HCT116 (cell line): ENCODE data around the gene TULP4. TPM values are rescaled to one million over a fixed set of nuclear protein-coding genes. Genes with fewer than 3 reads are reported as not detected.
"Not testable (repeated sequence)": the region's sequence is repeated elsewhere in the genome, so short reads cannot be mapped to it uniquely, and the experiment has no call there.

Experiments
- ATAC-seq: fragments of 200-7000 bp; cut with Tn5 transposase; 2 replicates; pipeline ENCODE4 v1.9.1; 2020; ENCODE audit warnings: mild to moderate bottlenecking, moderate library complexity
- BruUV-seq: library from RNA; stranded (reverse); fragments of 400-500 nt; replicated peaks from 2 replicates; lab custom pipeline; 2021; lab: Mats Ljungman, UMichigan
- CTCF ChIA-PET: fragments of 300-600 bp; sonication (Branson Sonifier 250); formaldehyde crosslinking; loops from one replicate; lab custom pipeline; 2021; ENCODE audit warnings: antibody characterized with exemption; lab: Charles Lee
- POLR2A ChIA-PET: fragments of 300-600, 350-600 bp; sonication (Branson Sonifier 250); formaldehyde crosslinking; loops from one replicate; lab custom pipeline; 2021; ENCODE audit warnings: antibody characterized with exemption; lab: Charles Lee
- RAD21 ChIA-PET, 2 experiments: fragments of 300-600 bp; sonication (Branson Sonifier 250); formaldehyde crosslinking; loops; one replicate each; lab custom pipeline; 2023; ENCODE audit warnings: low total read pairs in 2 of 2; ENCODE audit not compliant: uncharacterized antibody in 2 of 2, unreplicated experiment in 2 of 2, low non-redundant PET in 1 of 2; lab: Charles Lee
- DNase-seq: peaks from one replicate; pipeline ENCODE4 v3.0.0-alpha.2; 2010; ENCODE audit warnings: low read depth, low spot score
- H2AFZ ChIP-seq: fragments of 200-600 bp; shearing (Covaris generic), sonication (generic); 2 replicates; pipeline ENCODE4 v1.6.1; 2017; ENCODE audit warnings: low read depth, mixed run types, mixed read lengths, antibody characterized with exemption, low read length; ENCODE audit not compliant: poor library complexity, severe bottlenecking
- H3K27ac ChIP-seq: 2 replicates; pipeline ENCODE4 v1.5.1; 2012; ENCODE audit warnings: low read depth, low read length
- H3K27me3 ChIP-seq: fragments of 200-600 bp; sonication (generic); 2 replicates; pipeline ENCODE4 v1.6.1; 2016; ENCODE audit warnings: mixed run types, low read length, mixed read lengths; ENCODE audit not compliant: insufficient read depth
- H3K36me3 ChIP-seq, 2 experiments: fragments of 200-500 bp in 1 of 2; fragments of 200-600 bp in 1 of 2; sonication (Bioruptor generic) in 1 of 2; sonication (generic) in 1 of 2; 2 replicates each; pipeline versions ENCODE4 v1.5.1 to v1.6.1; 2014 to 2016; ENCODE audit warnings: low read length in 2 of 2, inconsistent platforms in 1 of 2, mixed read lengths in 1 of 2, mixed run types in 1 of 2; ENCODE audit not compliant: insufficient read depth in 2 of 2, control insufficient read depth in 1 of 2
- H3K4me1 ChIP-seq, 2 experiments: fragments of 200-600 bp in 1 of 2; sonication (generic) in 1 of 2; 2 replicates each; pipeline versions ENCODE4 v1.5.1 to v1.6.1; 2012 to 2017; ENCODE audit warnings: low read length in 2 of 2, inconsistent platforms in 1 of 2, mild to moderate bottlenecking in 1 of 2, mixed read lengths in 1 of 2, mixed run types in 1 of 2, moderate library complexity in 1 of 2; ENCODE audit not compliant: insufficient read depth in 2 of 2, control insufficient read depth in 1 of 2
- H3K4me2 ChIP-seq: fragments of 200-600 bp; sonication (generic); 2 replicates; pipeline ENCODE4 v1.6.1; 2017; ENCODE audit warnings: mixed run types, low read length, mixed read lengths
- H3K4me3 ChIP-seq, 2 experiments: fragments of 200-600 bp in 1 of 2; sonication (generic) in 1 of 2; replicated peaks in 1 of 2; 2 replicates each; pipeline ENCODE4 v1.5.1; 2011 to 2016; ENCODE audit warnings: low read length in 2 of 2, control low read depth in 1 of 2, low read depth in 1 of 2, mild to moderate bottlenecking in 1 of 2, mixed read lengths in 1 of 2, mixed run types in 1 of 2
- H3K79me2 ChIP-seq: fragments of 200-600 bp; sonication (generic); 2 replicates; pipeline ENCODE4 v1.6.1; 2017; ENCODE audit warnings: mild to moderate bottlenecking, mixed run types, low read length, moderate library complexity, mixed read lengths; ENCODE audit not compliant: insufficient read depth
- H3K9ac ChIP-seq: fragments of 200-600 bp; sonication (generic); 2 replicates; pipeline ENCODE4 v1.6.1; 2016; ENCODE audit warnings: low read length, mixed read lengths
- H3K9me2 ChIP-seq: fragments of 200-600 bp; sonication (generic), shearing (Covaris generic); 2 replicates; pipeline ENCODE4 v1.6.1; 2017; ENCODE audit warnings: mixed run types, mild to moderate bottlenecking, moderate library complexity; ENCODE audit not compliant: insufficient read depth
- H3K9me3 ChIP-seq, 2 experiments: fragments of 200-500 bp in 1 of 2; fragments of 200-600 bp in 1 of 2; sonication (Bioruptor generic) in 1 of 2; sonication (generic) in 1 of 2; 2 replicates each; pipeline ENCODE4 v1.6.1; 2014 to 2017; ENCODE audit warnings: low read length in 2 of 2, mixed read lengths in 2 of 2, inconsistent platforms in 1 of 2, low read depth in 1 of 2, mild to moderate bottlenecking in 1 of 2, mixed run types in 1 of 2, moderate library complexity in 1 of 2; ENCODE audit not compliant: control insufficient read depth in 1 of 2, insufficient read depth in 1 of 2
- H4K20me1 ChIP-seq: fragments of 200-600 bp; sonication (generic), shearing (Covaris generic); 2 replicates; pipeline ENCODE4 v1.6.1; 2017; ENCODE audit warnings: mixed run types, mild to moderate bottlenecking, moderate library complexity; ENCODE audit not compliant: insufficient read depth
- CBX3 ChIP-seq: IDR thresholded peaks from 2 replicates; pipeline ENCODE4 v1.6.1; 2012; ENCODE audit warnings: low read depth
- CEBPB ChIP-seq: IDR thresholded peaks from 2 replicates; pipeline ENCODE4 v1.6.1; 2012; ENCODE audit warnings: low read depth
- EGR1 ChIP-seq: IDR thresholded peaks from 2 replicates; pipeline ENCODE4 v1.6.1; 2012; ENCODE audit warnings: low read depth
- ELF1 ChIP-seq: IDR thresholded peaks from 2 replicates; pipeline ENCODE4 v1.6.1; 2012; ENCODE audit warnings: low read depth, borderline replicate concordance
- EZH2 ChIP-seq: fragments of 200-600 bp; sonication (generic); IDR thresholded peaks from 2 replicates; pipeline ENCODE4 v1.6.1; 2017; ENCODE audit warnings: antibody characterized with exemption, mixed run types
- EZH2phosphoT487 ChIP-seq: fragments of 200-600 bp; IDR thresholded peaks from 2 replicates; pipeline ENCODE4 v1.6.1; 2018; ENCODE audit warnings: antibody characterized with exemption, borderline replicate concordance
- FOSL1 ChIP-seq: IDR thresholded peaks from 2 replicates; pipeline ENCODE4 v1.6.1; 2012; ENCODE audit warnings: low read depth
- POLR2AphosphoS5 ChIP-seq: IDR thresholded peaks from 2 replicates; pipeline ENCODE4 v1.6.1; 2011; ENCODE audit warnings: mild to moderate bottlenecking, low read depth, low read length, moderate library complexity
- RAD21 ChIP-seq: IDR thresholded peaks from 2 replicates; pipeline ENCODE4 v1.6.1; 2012; ENCODE audit warnings: low read depth, mild to moderate bottlenecking
- SIN3A ChIP-seq: IDR thresholded peaks from 2 replicates; pipeline ENCODE4 v1.6.1; 2012; ENCODE audit warnings: low read depth
- SRF ChIP-seq: IDR thresholded peaks from 2 replicates; pipeline ENCODE4 v1.6.1; 2012; ENCODE audit warnings: low read depth
- TCF7L2 ChIP-seq: IDR thresholded peaks from 2 replicates; pipeline ENCODE4 v1.7.0; 2011; ENCODE audit warnings: borderline replicate concordance, inconsistent platforms; ENCODE audit not compliant: insufficient read depth, insufficient read length; ENCODE audit errors: extremely low read depth
- YY1 ChIP-seq: IDR thresholded peaks from 2 replicates; pipeline ENCODE4 v1.6.1; 2011; ENCODE audit warnings: low read length, low read depth, moderate library complexity, mild to moderate bottlenecking; ENCODE audit not compliant: insufficient replicate concordance; ENCODE audit errors: extremely low read depth
- ZNF274 ChIP-seq: fragments of 200-500 bp; sonication (Bioruptor generic); IDR thresholded peaks from 2 replicates; pipeline ENCODE4 v1.6.1; 2014; ENCODE audit warnings: mild to moderate bottlenecking, low read depth, low read length, inconsistent platforms
- intact Hi-C: fragments of 100-400 bp; cut with micrococcal nuclease; formaldehyde crosslinking; loops from 2 replicates; pipeline ENCODE4 v1.10.0; 2022
- total RNA-seq: library from RNA; stranded (reverse); gene quantifications from one replicate; pipeline ENCODE4 v1.2.1, GENCODE V29; 2021; ENCODE audit not compliant: unreplicated experiment
- TF ChIP-seq, protein P1 (sequence below): IDR thresholded peaks from 2 replicates; pipeline ENCODE4 v1.6.1; 2011; ENCODE audit warnings: mild to moderate bottlenecking, low read length, moderate library complexity; ENCODE audit not compliant: insufficient replicate concordance; ENCODE audit errors: extremely low read depth
- TF ChIP-seq, protein P2 (sequence below): IDR thresholded peaks from 2 replicates; pipeline ENCODE4 v1.6.1; 2012
- TF ChIP-seq, protein P3 (sequence below): IDR thresholded peaks from 2 replicates; pipeline ENCODE4 v1.6.1; 2012

The TULP4 gene
- total RNA-seq, 1 experiment from 2014 or later: 70.8 TPM

DNA sequence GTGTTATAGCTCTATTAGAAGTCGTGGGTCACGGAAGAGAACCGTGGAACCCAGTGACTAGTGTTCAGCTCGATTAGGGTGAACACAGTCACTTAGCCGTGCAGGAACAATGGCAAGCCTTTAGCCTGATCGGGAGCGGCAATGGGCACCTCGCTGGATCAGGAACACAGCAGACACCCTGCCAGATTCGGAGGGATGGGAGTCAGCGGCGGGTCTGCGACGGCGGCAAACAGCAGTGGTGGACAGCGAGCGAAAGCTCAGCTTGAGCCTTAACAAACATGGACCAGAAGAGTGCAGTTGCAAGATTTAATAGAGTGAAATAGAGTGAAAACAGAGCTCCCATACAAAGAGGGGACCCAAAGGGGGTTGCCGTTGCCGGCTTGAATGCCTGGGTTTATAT, 157.8 kb downstream of the TULP4 start:
- H3K79me2 ChIP-seq, RAD21 ChIA-PET, H3K9ac ChIP-seq, DNase-seq, H3K27ac ChIP-seq, H3K9me3 ChIP-seq, CTCF ChIA-PET, H3K9me2 ChIP-seq, H3K4me1 ChIP-seq, H3K27me3 ChIP-seq, H3K4me3 ChIP-seq, H2AFZ ChIP-seq, H3K4me2 ChIP-seq, intact Hi-C loops, ATAC-seq, POLR2A ChIA-PET, H4K20me1 ChIP-seq, H3K36me3 ChIP-seq, BruUV-seq: not testable (repeated sequence)

DNA sequence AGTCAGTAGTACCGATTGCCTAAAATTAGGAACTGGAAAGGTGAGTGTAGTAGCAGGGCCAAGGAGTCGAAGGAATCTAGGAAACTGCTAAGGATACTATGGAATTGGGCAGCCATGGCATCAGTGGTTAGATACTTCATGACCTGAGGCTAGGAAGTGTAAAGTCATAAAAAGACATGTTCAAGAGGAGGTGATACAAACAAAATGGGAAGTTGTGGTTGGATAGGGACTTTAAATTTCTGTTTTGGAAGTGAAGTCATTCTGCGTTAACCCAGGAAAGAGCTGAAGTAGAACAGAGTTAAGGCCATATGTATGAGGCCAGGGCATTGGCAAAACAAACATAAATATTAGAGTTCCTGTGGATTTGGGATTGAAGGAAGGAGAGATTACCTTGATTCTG, 159.1 kb downstream of the TULP4 start:
- ChIA-PET RAD21 (no interaction called here), CTCF (no interaction called here), POLR2A (no interaction called here)
- ATAC-seq (no peak), DNase-seq (no peak)
- peaks cover 0 to 17% of the 10 kb centered on the region in 2 experiments; a peak in 2 of 4 replicates for H3K4me1 ChIP-seq
- H3K27ac ChIP-seq: no peak overlapping the region
- H2AFZ ChIP-seq: no peak overlapping the region
- no peak overlapping the region for H3K9ac ChIP-seq
- intact Hi-C loops: no loop called here
- H3K9me3 ChIP-seq: no peaks in the 10 kb centered on the region
- no peaks in the 10 kb centered on the region for H3K79me2 ChIP-seq
- H3K36me3 ChIP-seq: no peaks in the 10 kb centered on the region; a peak in 1 of 4 replicates
- no peaks in the 10 kb centered on the region; the same call in 1 of the 2 replicates for H3K9me2 ChIP-seq
- H3K27me3 ChIP-seq: no peaks in the 10 kb centered on the region
- H3K4me2 ChIP-seq: no peak overlapping the region
- TF ChIP-seq, protein P1, sequence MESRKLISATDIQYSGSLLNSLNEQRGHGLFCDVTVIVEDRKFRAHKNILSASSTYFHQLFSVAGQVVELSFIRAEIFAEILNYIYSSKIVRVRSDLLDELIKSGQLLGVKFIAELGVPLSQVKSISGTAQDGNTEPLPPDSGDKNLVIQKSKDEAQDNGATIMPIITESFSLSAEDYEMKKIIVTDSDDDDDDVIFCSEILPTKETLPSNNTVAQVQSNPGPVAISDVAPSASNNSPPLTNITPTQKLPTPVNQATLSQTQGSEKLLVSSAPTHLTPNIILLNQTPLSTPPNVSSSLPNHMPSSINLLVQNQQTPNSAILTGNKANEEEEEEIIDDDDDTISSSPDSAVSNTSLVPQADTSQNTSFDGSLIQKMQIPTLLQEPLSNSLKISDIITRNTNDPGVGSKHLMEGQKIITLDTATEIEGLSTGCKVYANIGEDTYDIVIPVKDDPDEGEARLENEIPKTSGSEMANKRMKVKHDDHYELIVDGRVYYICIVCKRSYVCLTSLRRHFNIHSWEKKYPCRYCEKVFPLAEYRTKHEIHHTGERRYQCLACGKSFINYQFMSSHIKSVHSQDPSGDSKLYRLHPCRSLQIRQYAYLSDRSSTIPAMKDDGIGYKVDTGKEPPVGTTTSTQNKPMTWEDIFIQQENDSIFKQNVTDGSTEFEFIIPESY: no peak
- no peak for TF ChIP-seq EZH2
- TF ChIP-seq SRF: no peak
- TF ChIP-seq, protein P2, sequence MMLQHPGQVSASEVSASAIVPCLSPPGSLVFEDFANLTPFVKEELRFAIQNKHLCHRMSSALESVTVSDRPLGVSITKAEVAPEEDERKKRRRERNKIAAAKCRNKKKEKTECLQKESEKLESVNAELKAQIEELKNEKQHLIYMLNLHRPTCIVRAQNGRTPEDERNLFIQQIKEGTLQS: no peak
- no peak for TF ChIP-seq CEBPB
- TF ChIP-seq POLR2AphosphoS5: no peak
- no peak for TF ChIP-seq ZNF274
- TF ChIP-seq RAD21: no peak
- no peak for TF ChIP-seq FOSL1
- TF ChIP-seq EGR1: no peak
- TF ChIP-seq YY1: no peak
- TF ChIP-seq ELF1: no peak
- TF ChIP-seq TCF7L2: no peak
- TF ChIP-seq SIN3A: no peak
- no peak for TF ChIP-seq CBX3
- TF ChIP-seq, protein P3, sequence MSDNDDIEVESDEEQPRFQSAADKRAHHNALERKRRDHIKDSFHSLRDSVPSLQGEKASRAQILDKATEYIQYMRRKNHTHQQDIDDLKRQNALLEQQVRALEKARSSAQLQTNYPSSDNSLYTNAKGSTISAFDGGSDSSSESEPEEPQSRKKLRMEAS: no peak
- no peak for TF ChIP-seq EZH2phosphoT487
- no peak overlapping the region for H3K4me3 ChIP-seq
- no peaks in the 10 kb centered on the region for H4K20me1 ChIP-seq
- no TSS peak for BruUV-seq
